HG03064 (cell line): ENCODE measurements around the gene RBFA.

Experiments
- ATAC-seq: cut with Tn5 transposase; IDR thresholded peaks from one replicate; pipeline ENCODE4 v1.9.1; 2021; ENCODE audit warnings: low read depth; ENCODE audit not compliant: unreplicated experiment

Gene RBFA

DNA sequence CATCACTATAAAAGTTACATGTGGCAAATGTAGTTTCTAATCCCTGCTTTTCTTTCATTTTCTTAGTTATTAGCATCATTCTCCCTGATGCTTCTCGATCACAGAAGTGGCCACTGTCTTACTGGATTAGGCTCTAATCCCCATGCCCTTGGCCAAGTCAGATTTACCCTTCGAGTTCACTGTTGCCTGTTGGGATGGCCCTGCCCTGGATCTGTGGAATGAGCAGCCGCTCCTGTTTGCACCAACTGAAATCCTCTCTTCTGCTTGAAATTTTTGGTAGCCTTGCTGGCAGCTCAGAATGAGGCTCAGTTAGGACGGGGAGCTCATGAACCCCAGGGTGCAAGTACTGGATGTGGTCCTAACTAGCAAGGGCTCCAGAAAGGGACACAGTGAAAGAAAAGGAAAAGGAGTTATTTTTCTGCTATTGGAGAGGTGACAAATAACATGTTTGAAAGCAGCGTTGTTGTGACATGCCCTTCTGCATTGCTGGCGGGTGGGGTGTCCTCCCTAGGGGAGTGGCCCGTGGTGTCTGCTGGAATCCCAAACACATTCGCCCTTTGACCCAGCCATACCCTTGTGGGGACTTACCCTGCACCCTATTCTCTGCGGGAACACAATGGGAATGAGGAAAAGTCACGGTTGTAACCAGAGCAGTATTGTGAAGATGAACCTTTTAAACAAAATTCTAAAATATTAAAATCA, 34.5 kb downstream of the RBFA start:
- no peak for ATAC-seq

DNA sequence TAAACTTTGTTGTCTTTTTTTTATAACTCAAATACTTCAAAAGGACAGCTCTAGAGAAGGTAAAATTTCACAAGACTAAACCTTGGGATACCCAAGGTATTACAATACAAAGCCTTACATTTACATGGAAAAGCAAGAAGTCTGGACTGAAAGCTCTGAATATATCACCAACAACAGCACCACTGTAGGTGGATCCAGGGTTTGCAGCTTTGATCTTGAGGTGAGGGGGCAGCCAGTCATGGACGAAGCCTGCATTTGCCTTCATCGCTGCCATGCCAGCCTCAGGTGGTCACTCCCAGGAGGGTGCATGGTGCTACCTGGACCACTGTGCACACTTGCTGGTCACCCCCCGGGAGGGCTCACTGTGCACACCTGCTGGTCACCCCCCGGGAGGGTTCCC, 36.6 kb downstream of the RBFA start:
- ATAC-seq: no peak

DNA sequence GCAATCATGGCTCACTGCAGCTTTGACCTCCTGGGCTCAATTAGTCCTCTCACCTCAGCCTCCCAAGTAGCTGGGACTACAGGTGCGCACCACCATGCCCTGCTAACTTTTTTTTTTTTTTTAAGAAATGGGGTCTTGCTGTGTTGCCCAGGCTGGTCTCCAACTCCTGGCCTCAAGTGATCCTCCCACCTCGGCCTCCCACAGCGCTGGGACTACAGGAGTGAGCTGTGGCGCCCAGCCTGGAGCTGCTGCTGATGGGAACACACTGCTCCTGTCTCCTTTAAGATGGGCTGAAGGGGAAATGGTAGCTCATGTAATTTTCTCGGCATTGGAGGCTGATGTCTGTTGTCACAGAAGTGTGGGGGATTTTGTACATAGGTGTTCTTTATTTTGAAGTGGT, 39.9 kb downstream of the RBFA start:
- ATAC-seq: no peak

DNA sequence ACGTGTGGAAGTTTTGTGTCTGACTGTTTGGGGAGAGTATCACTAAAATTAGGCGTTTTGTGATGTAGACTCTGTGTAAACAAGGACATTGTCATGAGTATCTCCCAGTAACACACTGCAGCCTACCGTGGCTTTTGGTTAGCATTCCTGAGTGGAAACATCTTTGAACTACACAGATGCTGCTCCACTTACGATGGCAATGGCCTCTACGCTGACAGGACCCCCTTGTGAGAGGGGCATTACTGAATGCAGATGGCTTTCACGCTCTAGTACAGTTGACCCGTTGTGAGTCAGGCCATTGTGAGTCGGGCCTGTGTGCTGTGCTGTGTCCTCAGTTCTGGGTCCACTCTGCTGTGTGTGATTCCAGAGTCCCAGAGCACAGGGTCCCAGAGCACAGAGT, 40.5 kb downstream of the RBFA start:
- ATAC-seq: no peak

DNA sequence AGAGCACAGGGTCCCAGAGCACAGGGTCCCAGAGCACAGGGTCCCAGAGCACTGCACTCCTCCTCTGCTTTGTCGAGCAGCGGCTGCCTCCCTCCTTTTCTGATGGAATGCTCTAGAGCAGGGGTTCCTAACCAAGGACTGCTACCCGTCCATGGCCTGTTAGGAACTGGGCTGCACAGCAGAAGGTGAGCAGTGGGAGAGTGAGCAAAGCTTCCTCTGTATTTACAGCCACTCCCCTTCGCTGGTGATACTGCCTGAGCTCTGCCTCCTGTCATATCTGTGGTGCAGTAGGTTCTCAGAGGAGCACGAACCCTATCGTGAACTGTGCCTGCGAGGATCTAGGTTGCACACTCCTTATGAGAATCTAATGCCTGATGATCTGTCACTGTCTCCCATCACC, 41.7 kb downstream of the RBFA start:
- no peak for ATAC-seq

DNA sequence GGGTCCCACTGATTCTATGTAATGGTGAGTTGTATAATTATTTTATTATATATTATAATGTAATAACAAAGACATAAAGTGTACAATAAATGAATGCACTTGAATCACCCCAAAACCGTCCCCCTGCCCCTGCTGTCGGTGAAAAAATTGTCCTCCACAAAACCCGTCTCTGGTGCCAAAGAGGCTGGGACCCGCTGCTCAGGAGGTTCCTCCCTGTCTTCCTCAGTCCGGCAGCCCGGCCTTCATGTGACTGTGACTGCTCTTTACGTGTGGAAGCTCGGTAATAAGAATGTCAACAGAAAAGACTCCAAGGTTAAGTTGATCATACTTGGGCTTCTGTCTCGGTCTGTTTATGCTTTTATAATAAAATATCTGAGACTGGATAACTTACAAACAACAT, 42.1 kb downstream of the RBFA start:
- no peak for ATAC-seq

DNA sequence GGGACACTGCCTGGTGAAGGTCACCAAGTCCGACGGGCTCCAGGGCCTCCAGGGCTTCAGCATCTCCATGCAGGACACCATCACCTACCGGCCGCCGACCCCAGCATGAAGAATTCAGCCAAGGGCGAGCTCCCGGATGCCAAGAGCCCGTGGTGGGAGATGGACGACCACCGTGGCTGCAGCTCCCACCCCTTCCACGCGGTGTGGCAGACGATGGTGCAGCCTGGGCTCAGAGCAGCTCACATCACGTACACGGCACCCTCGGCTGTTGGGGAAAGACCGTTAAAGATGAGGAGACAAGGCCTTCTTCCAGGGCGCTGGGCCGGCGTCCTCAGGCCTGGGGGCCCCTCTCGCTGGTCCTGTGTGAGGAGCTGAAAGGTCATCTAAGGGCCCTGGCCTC, 43.6 kb downstream of the RBFA start:
- ATAC-seq: no peak
